Measurements from ENCODE around the gene MTNR1A. TPM values are rescaled to one million over a fixed set of nuclear protein-coding genes. Genes with fewer than 3 reads are reported as not detected.

MTNR1A gene
- total RNA-seq, 1 donor from 2014 or later, result not detected

DNA sequence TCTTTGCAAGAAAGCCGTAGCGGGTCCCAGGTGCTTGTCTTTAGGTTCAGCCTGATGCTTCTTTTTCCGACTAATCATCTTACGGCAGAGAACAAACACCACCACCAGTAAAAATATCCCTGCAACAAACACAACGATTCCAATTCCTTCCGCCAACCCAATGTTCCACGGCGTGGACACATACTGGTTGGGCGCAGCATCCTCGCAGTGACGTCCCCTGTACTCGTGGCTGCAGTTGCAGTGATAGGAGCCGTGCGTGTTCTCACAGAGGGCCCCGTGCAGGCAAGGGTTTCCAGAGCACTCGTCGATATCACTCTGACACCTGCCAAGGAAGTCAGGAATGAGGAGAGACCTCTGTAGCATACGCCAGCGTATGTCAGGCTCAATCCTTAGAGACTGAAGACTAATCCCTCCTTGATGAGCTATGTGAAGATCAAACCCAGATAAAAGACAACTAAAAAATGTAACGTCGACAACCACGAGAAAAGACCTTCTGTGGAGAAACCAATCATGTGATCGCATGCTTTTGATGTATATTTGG is 41.6 kb upstream of the MTNR1A start:
- Histone ChIP-seq H3K27me3 (no peaks in the 10 kb centered on the region), H3K4me3 (no peak overlapping the region), H3K9me3 (no peaks in the 10 kb centered on the region), H3K4me1 (no peaks in the 10 kb centered on the region), H3K36me3 (peaks cover 56% of the 10 kb centered on the region), H3K27ac (no peak overlapping the region)
- intact Hi-C loops (cut with DNase I), result no loop called here
- ATAC-seq (no peak), DNase-seq (no peak)
- TF ChIP-seq, protein P1, sequence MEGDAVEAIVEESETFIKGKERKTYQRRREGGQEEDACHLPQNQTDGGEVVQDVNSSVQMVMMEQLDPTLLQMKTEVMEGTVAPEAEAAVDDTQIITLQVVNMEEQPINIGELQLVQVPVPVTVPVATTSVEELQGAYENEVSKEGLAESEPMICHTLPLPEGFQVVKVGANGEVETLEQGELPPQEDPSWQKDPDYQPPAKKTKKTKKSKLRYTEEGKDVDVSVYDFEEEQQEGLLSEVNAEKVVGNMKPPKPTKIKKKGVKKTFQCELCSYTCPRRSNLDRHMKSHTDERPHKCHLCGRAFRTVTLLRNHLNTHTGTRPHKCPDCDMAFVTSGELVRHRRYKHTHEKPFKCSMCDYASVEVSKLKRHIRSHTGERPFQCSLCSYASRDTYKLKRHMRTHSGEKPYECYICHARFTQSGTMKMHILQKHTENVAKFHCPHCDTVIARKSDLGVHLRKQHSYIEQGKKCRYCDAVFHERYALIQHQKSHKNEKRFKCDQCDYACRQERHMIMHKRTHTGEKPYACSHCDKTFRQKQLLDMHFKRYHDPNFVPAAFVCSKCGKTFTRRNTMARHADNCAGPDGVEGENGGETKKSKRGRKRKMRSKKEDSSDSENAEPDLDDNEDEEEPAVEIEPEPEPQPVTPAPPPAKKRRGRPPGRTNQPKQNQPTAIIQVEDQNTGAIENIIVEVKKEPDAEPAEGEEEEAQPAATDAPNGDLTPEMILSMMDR (IDR thresholded peaks at IDR 0.05), result no peak

DNA sequence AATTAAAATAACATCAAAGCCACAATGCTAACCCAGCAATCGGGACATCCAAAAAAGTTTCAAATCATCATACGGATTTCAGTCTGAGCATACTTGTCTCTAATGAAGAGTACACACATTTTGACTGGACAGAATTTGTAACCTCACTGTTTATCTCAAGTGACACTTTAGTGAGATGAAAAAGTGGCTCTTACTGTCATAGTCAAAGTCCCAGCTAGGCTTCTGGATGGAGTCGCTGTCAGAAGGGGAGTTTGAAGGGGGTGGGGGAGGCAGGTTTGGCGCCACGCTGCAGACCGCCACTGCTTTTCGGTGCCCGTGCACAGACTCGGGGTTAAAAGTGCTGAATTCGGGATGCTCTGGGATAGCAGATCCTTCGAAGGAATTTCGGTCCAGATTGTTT is 41.0 kb upstream of the MTNR1A start:
- ATAC-seq, result no peak
- no peaks in the 10 kb centered on the region for H3K27me3 ChIP-seq
- DNase-seq, result no peak

DNA sequence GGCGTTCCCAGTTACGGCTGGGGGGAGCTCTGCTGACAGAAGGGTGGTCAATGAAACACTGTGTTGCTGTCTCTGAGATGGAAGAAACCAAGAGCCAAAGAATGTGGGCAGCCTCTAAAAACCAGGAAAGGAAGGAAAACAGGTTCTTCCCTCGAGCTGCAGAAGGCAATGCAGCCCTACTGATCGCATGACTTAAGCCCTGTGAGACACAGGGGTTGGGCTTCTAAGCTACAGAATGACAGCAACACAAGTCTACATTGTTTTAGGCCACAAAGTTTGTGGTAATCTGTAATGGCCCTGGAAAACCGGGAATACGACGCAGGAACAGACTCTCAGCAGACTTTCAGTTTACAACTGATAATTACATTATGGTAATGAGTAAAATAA is 38.2 kb upstream of the MTNR1A start:
- ATAC-seq, result no peak

More for the DNA sequence above, 41.0 kb upstream of the MTNR1A start:
- H3K36me3 ChIP-seq, result peaks cover 52% of the 10 kb centered on the region
- H3K27ac ChIP-seq, result no peak overlapping the region
- no peaks in the 10 kb centered on the region for H3K9me3 ChIP-seq
- H3K4me3 ChIP-seq, result no peak overlapping the region
- no peaks in the 10 kb centered on the region for H3K4me1 ChIP-seq
- TF ChIP-seq, protein P1 (IDR thresholded peaks at IDR 0.05), result no peak
- intact Hi-C loops (cut with DNase I), result no loop called here

DNA sequence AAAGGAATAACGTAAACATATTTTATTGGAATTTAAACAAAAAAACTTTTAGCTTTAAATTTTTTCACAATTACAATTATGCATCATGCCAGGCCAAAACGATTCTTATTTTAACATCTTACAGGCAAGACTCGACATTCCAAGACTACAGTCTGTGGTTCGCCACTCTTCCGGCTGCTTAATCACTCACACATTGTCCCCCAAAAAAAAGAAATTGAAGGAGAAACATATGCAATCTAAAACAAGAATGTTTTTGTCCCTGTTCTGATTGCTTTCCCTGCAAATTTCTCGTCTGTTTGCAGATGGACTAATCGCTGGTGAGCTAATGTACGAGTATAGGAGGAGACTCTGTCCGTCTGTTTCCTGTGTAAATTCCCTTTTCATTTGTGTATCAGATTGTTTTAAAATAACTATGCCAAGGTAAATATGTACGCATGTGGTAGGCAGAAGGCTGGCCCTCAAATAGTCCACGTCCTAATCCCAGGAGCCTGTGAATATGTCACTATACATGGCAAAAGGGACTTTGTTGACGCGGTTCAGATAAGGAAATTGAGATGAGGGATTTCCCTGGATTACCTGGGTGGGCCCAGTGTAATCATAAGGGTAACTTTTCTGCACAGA is 37.7 kb upstream of the MTNR1A start:
- DNase-seq (no peak), ATAC-seq (no peak)
- no peaks in the 10 kb centered on the region for H3K27me3 ChIP-seq
- no peaks in the 10 kb centered on the region for H3K9me3 ChIP-seq
- TF ChIP-seq, protein P1 (IDR thresholded peaks at IDR 0.05), result no peak
- H3K4me3 ChIP-seq, result no peak overlapping the region
- H3K4me1 ChIP-seq, result no peaks in the 10 kb centered on the region
- peaks cover 29% of the 10 kb centered on the region for H3K36me3 ChIP-seq
- intact Hi-C loops (cut with DNase I), result no loop called here
- no peak overlapping the region for H3K27ac ChIP-seq

More for the DNA sequence above, 38.2 kb upstream of the MTNR1A start:
- intact Hi-C loops (cut with DNase I), result no loop called here
- Histone ChIP-seq H3K36me3 (peaks cover 30% of the 10 kb centered on the region), H3K4me1 (no peaks in the 10 kb centered on the region), H3K27ac (no peak overlapping the region), H3K9me3 (no peaks in the 10 kb centered on the region), H3K27me3 (no peaks in the 10 kb centered on the region), H3K4me3 (no peak overlapping the region)
- no peak for DNase-seq
- TF ChIP-seq, protein P1 (IDR thresholded peaks at IDR 0.05), result no peak

DNA sequence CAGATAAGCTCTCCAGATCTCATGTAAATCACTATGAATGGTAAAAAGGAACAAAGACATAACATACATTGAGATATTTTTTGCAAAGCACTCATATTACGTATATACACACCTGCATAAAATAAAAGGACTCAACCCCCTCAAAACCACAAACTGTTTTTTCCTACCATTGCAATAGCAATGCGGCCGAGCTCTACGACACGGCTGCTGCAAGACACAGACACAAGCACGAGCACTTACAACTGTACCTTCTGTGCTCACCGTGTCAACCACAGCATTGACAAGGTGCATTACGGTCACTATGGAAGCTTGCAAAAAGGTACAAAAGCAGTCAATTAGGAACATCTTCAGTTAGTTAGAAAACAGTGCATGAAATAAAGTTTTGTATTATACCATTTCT is 37.1 kb upstream of the MTNR1A start:
- TF ChIP-seq, protein P1 (IDR thresholded peaks at IDR 0.05), result no peak
- intact Hi-C loops (cut with DNase I), result no loop called here
- peaks cover 28% of the 10 kb centered on the region for H3K36me3 ChIP-seq

More for the DNA sequence above, 37.1 kb upstream of the MTNR1A start:
- ATAC-seq (no peak), DNase-seq (no peak)
- no peaks in the 10 kb centered on the region for H3K4me1 ChIP-seq
- no peaks in the 10 kb centered on the region for H3K27me3 ChIP-seq
- H3K9me3 ChIP-seq, result no peaks in the 10 kb centered on the region
- no peak overlapping the region for H3K27ac ChIP-seq
- H3K4me3 ChIP-seq, result no peak overlapping the region
